Calu3 (cell line): ENCODE measurements around the gene CHST1. TPM values are rescaled to one million over a fixed set of nuclear protein-coding genes. Genes with fewer than 3 reads are reported as not detected.

ENCODE experiments used
- BruUV-seq: library from RNA; stranded (reverse); fragments of 400-500 nt; replicated peaks from 2 replicates; lab custom pipeline; 2021; lab: Mats Ljungman, UMichigan
- CTCF ChIA-PET: fragments of 300-600 bp; sonication (Branson Sonifier 250); formaldehyde crosslinking; loops from one replicate; lab custom pipeline; 2022; ENCODE audit warnings: antibody characterized with exemption; lab: Charles Lee
- DNase-seq: peaks from one replicate; pipeline ENCODE4 v3.0.0; 2022
- H3K27ac Mint-ChIP-seq: one replicate; pipeline ENCODE4 v1.8.0; 2022; ENCODE audit warnings: mixed read lengths; ENCODE audit not compliant: unreplicated experiment
- H3K27me3 Mint-ChIP-seq: one replicate; pipeline ENCODE4 v1.8.0; 2022; ENCODE audit warnings: mixed read lengths; ENCODE audit not compliant: unreplicated experiment
- H3K36me3 Mint-ChIP-seq: one replicate; pipeline ENCODE4 v1.8.0; 2022; ENCODE audit warnings: mild to moderate bottlenecking, moderate library complexity, mixed read lengths; ENCODE audit not compliant: insufficient read depth, unreplicated experiment
- H3K4me1 Mint-ChIP-seq: one replicate; pipeline ENCODE4 v1.8.0; 2022; ENCODE audit warnings: mild to moderate bottlenecking, low read depth, mixed read lengths; ENCODE audit not compliant: unreplicated experiment
- H3K4me3 Mint-ChIP-seq: one replicate; pipeline ENCODE4 v1.8.0; 2022; ENCODE audit warnings: mild to moderate bottlenecking, low read depth, moderate library complexity, mixed read lengths; ENCODE audit not compliant: unreplicated experiment
- H3K9me3 Mint-ChIP-seq: one replicate; pipeline ENCODE4 v1.8.0; 2022; ENCODE audit warnings: low read depth, mixed read lengths; ENCODE audit not compliant: unreplicated experiment
- intact Hi-C: fragments of 100-400 bp; cut with micrococcal nuclease; formaldehyde crosslinking; loops from one replicate; pipeline ENCODE4 v1.10.0; 2022; ENCODE audit not compliant: unreplicated experiment
- total RNA-seq: library from RNA; stranded (reverse); gene quantifications from 2 replicates; pipeline ENCODE4 v1.2.3, GENCODE V29; 2022
- TF ChIP-seq, protein P1 (sequence below): fragments of 200-600 bp; IDR thresholded peaks from one replicate; pipeline ENCODE4 v1.8.0; 2022; ENCODE audit warnings: antibody characterized with exemption; ENCODE audit not compliant: unreplicated experiment

Gene CHST1
- total RNA-seq, 1 experiment from 2014 or later: not detected

- Mint-ChIP-seq H3K36me3 (no peaks in the 10 kb centered on the region), H3K9me3 (peaks cover 4% of the 10 kb centered on the region), H3K27me3 (peaks cover 100% of the 10 kb centered on the region), H3K27ac (no peak overlapping the region), H3K4me3 (no peak overlapping the region), H3K4me1 (no peaks in the 10 kb centered on the region)
- no TSS peak for BruUV-seq
- intact Hi-C loops: no loop called here
- TF ChIP-seq, protein P1, sequence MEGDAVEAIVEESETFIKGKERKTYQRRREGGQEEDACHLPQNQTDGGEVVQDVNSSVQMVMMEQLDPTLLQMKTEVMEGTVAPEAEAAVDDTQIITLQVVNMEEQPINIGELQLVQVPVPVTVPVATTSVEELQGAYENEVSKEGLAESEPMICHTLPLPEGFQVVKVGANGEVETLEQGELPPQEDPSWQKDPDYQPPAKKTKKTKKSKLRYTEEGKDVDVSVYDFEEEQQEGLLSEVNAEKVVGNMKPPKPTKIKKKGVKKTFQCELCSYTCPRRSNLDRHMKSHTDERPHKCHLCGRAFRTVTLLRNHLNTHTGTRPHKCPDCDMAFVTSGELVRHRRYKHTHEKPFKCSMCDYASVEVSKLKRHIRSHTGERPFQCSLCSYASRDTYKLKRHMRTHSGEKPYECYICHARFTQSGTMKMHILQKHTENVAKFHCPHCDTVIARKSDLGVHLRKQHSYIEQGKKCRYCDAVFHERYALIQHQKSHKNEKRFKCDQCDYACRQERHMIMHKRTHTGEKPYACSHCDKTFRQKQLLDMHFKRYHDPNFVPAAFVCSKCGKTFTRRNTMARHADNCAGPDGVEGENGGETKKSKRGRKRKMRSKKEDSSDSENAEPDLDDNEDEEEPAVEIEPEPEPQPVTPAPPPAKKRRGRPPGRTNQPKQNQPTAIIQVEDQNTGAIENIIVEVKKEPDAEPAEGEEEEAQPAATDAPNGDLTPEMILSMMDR: no peak
- DNase-seq: no peak
- CTCF ChIA-PET: no interaction called here
Observed at GRCh38 chr11:45641961-45642360, 23.5 kb downstream of the CHST1 start.

GRCh38 chr11:45638051-45638450 lies 27.4 kb downstream of the CHST1 start:
- Mint-ChIP-seq H3K4me1 (no peaks in the 10 kb centered on the region), H3K27ac (no peak overlapping the region), H3K27me3 (peaks cover 91% of the 10 kb centered on the region), H3K9me3 (peaks cover 4% of the 10 kb centered on the region), H3K4me3 (no peak overlapping the region), H3K36me3 (peaks cover 4% of the 10 kb centered on the region)
- BruUV-seq: no TSS peak
- DNase-seq: no peak
- TF ChIP-seq, protein P1: no peak
- intact Hi-C loops: no loop called here
- CTCF ChIA-PET: no interaction called here

DNA sequence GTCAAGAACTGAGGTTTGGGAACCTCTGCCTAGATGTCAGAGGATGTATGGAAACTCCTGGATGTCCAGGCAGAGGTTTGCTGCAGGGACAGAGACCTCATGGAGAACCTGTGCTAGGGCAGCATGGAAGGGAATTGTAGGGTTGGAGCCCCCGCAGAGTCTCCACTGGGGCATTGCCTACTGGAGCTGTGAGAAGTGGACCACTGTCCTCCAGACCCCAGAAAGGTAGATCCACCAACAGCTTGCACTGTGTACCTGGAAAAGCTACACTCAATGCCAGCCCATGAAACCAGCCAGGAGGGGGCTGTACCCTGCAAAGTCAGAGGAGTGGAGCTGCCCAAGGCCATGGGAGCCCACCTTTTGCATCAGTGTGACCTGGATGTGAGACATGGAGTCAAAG lies 29.5 kb downstream of the CHST1 start:
- Mint-ChIP-seq H3K27ac (no peak overlapping the region), H3K4me1 (no peaks in the 10 kb centered on the region), H3K9me3 (peaks cover 4% of the 10 kb centered on the region), H3K36me3 (peaks cover 4% of the 10 kb centered on the region), H3K4me3 (no peak overlapping the region), H3K27me3 (peaks cover 83% of the 10 kb centered on the region)
- TF ChIP-seq, protein P1: no peak
- BruUV-seq: no TSS peak
- no peak for DNase-seq
- CTCF ChIA-PET: no interaction called here
- intact Hi-C loops: no loop called here

DNA sequence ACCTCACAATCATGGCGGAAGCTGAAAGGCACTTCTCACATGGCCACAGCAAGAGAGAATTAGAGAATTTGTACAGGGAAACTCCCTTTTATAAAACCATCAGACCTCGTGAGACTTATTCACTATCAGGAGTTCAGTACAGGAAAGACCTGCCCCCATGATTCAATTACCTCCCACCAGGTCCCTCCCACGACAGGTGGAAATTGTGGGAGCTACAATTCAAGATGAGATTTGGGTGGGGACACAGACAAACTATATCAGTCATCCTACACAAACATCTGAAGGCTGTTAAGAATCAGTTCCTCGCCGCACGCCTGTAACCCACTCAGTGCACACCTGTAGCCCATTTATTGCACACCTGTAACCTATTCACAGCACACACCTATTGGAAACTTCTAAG lies 39.8 kb downstream of the CHST1 start:
- no peak for DNase-seq
- H3K27ac Mint-ChIP-seq: no peak overlapping the region
- no peaks in the 10 kb centered on the region for H3K36me3 Mint-ChIP-seq
- intact Hi-C loops: no loop called here
- CTCF ChIA-PET: no interaction called here
- no peaks in the 10 kb centered on the region for H3K9me3 Mint-ChIP-seq
- TF ChIP-seq, protein P1: no peak
- BruUV-seq: no TSS peak
- no peaks in the 10 kb centered on the region for H3K4me1 Mint-ChIP-seq
- H3K27me3 Mint-ChIP-seq: peaks cover 91% of the 10 kb centered on the region
- no peak overlapping the region for H3K4me3 Mint-ChIP-seq
